ENCODE measurements around the gene PBOV1.

Gene PBOV1

DNA sequence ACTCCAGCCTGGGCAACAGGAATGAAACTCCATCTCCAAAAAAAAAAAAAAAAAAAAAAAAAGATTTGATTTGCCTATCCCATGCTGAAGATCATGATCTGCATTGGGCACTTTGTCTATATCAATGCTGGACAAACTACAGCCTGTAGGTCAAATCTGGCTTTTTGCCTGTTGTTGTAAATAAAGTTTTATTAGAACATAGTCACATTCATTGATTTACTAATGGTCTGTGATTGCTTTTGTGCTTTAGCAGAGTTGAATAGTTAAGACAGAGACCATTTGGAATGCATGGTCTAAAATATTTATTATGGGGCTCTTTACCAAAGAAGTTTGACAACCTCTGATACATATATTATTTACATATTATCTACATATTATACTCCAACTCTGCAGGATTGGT is 14.0 kb downstream of the PBOV1 start:
- DNase-seq, result no peak

GRCh38 chr6:138203315-138203714 is 15.0 kb downstream of the PBOV1 start:
- no peak for DNase-seq

- DNase-seq, result no peak
Measured at GRCh38 chr6:138201836-138202235, 16.5 kb downstream of the PBOV1 start.

GRCh38 chr6:138198430-138199091 is 19.7 kb downstream of the PBOV1 start:
- no peak for DNase-seq

DNA sequence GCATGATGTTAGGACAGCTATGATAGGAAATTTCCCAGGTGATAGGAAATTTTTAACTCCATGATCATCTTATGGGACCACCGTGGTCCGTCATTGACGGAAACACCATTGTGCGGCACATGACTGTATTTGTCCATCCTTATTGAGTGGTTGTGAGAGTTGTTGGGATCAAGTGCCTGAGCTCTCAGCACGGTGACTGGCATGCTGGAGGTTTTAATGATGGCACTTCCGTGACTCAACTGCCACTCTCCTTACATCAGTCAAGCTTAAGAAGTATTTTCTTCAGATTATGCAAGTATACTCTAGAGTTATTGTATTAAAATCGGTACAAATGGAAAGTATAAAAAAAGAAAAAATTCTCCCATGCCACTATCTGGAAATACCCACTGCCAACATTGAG is 20.7 kb downstream of the PBOV1 start:
- DNase-seq, result no peak

- DNase-seq, result no peak
Measured at GRCh38 chr6:138196122-138196738, 22.1 kb downstream of the PBOV1 start.

DNA sequence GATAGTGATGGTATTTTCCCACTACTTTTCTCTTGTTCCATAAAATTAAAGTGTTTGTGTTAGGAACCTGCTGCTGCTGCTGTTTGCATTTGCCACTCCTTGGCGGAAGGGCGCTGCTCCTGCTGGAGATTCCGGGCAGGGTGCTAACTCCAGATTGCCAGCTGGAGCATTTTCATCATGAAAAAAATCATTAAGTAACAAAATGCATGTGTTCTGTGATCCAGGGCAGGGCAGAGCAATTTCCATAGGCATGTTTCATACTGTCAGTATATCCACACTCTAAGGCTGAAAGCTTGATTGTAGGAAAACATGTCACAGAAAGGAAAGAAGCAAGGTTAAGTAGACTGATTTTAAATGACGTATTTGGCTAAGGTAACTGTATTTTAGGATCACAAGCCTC is 24.0 kb downstream of the PBOV1 start:
- no peak for DNase-seq

DNA sequence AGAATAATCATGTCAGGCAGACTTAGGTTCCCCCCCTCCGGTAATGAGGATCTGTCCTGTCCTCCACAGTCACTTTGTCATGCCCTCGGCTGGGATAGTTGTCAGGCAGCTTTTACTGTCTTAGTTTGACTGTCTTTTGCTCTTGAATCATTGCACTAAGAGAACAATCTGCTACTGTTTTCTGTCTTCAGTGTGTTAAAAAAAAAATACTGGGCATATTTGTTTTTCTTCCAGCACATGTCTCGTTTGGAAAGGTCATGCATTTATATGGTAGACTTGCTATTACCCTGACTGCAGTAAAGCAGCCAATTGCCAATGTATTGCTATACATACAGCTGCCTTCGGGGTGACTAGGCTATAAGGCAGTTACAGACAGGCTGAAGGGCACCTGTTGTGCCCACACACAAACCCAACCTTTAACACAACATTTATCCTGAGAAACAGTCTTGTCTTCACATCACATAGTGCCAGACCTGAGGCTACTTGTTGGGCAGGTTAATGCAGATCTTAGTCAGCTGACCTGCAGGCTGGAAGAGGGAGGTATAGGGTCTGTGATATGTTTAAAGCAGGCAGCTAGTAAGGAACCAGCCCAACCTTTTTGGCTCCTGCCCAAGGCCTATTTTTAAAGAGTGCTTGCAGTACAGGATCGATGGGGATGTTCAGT is 29.9 kb downstream of the PBOV1 start:
- DNase-seq, result no peak

DNA sequence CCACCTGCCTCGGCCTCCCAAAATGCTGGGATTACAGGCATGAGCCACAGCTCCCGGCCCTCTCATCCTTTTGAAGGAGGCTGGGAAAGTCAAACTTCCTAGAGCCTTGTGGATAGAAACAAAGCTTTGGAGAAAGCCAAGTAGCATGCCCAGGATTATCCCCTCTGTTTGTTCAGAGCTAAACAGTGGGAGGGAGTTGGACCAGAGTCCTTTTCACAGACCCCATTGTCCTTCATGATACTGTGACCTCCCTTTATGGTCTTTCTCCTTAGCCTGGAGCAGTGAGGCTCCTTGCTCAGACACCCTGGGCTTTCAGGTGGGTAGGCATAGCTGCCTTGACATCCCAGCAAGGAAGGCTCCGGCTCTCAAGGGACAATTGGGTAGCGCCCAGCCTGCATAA is 31.1 kb downstream of the PBOV1 start:
- DNase-seq, result no peak

- no peak for DNase-seq
Measured at GRCh38 chr6:138184230-138184629, 34.1 kb downstream of the PBOV1 start.

DNA sequence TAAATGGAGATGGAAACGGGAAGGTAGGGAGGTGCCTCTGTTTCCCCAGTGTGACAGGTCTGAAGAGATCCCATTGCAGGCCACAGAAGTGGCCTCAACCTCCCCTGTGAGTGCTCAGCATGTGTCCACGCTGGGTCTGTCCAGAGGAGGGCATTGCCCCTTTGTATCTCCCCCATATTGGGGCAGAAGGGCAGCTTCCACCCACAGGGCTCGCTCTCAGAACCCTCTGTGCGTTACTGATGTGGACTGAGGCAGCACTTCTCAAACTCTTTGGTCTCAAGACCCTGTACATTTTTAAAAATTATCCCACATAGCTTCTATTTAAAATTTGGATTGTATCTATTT is 34.5 kb downstream of the PBOV1 start:
- DNase-seq, result no peak

- DNase-seq, result no peak
Measured at GRCh38 chr6:138182939-138183789, 35.1 kb downstream of the PBOV1 start.

- DNase-seq, result no peak
Measured at GRCh38 chr6:138176652-138177232, 41.5 kb downstream of the PBOV1 start.

- no peak for DNase-seq
Measured at GRCh38 chr6:138175596-138175995, 42.7 kb downstream of the PBOV1 start.

All from retina (tissue), 1 donor.